ENCODE results near the gene SMKR1. TPM values are rescaled to one million over a fixed set of nuclear protein-coding genes. Genes with fewer than 3 reads are reported as not detected.
"Not testable (repeated sequence)": the region's sequence is repeated elsewhere in the genome, so short reads cannot be mapped to it uniquely, and the experiment has no call there.

SMKR1 gene
- total RNA-seq, 1 experiment from 2014 or later, result 0.87 TPM

- H3K4me1 ChIP-seq (ENCODE audit: insufficient read depth, low read length), result no peaks in the 10 kb centered on the region
- no peak overlapping the region for H4K91ac ChIP-seq (ENCODE audit: insufficient read length, low read depth, low read length)
- no peak overlapping the region for H2BK120ac ChIP-seq (ENCODE audit: low read depth, low read length, poor library complexity, severe bottlenecking)
- no peaks in the 10 kb centered on the region for H3K9me3 ChIP-seq (ENCODE audit: control insufficient read depth, low read depth, low read length)
- no peak overlapping the region for H2BK20ac ChIP-seq (ENCODE audit: low read depth, low read length, poor library complexity, severe bottlenecking)
- no CpG with 5 or more reads among the region's 19 CpGs for WGBS (ENCODE audit: extremely low coverage, insufficient read length, low lambda C conversion rate)
- H3K27ac ChIP-seq (ENCODE audit: insufficient read length, low read depth, low read length), result no peak overlapping the region
- H3K4me2 ChIP-seq (ENCODE audit: insufficient read depth, insufficient read length, low read length), result no peak overlapping the region
- no peak overlapping the region for H4K8ac ChIP-seq (replicated peaks; ENCODE audit: insufficient read length, low read depth, low read length)
- Mint-ChIP-seq H3K4me3 (no peak overlapping the region; a peak in 1 of 5 replicates), H3K27ac (no peak overlapping the region; a peak in 1 of 7 replicates), H3K27me3 (ENCODE audit: low read depth) (no peaks in the 10 kb centered on the region), H3K36me3 (ENCODE audit: insufficient read depth in 1 of 3, low read depth in 3 of 3) (no peaks in the 10 kb centered on the region), H3K9me3 (no peaks in the 10 kb centered on the region; a peak in 1 of 5 replicates), H3K4me1 (peaks cover 20 to 25% of the 10 kb centered on the region in 2 experiments)
- H3K18ac ChIP-seq (ENCODE audit: insufficient read length, low read depth, low read length), result no peak overlapping the region
- H3K27me3 ChIP-seq (ENCODE audit: insufficient read depth, low read length), result no peaks in the 10 kb centered on the region
- no peak overlapping the region for H3K4ac ChIP-seq (ENCODE audit: low read depth, low read length)
- H3K79me2 ChIP-seq (ENCODE audit: insufficient read depth, low read length), result no peaks in the 10 kb centered on the region
- H4K5ac ChIP-seq (ENCODE audit: insufficient read length, low read depth, low read length), result no peak overlapping the region
- no peak overlapping the region for H3T11ph ChIP-seq (ENCODE audit: low read length)
- H3K23ac ChIP-seq (ENCODE audit: insufficient read length, low read depth, low read length), result no peak overlapping the region
- no peak overlapping the region for H3K14ac ChIP-seq (ENCODE audit: insufficient read depth, low read length)
- DNase-seq, result no peak
- no peak overlapping the region for H2BK5ac ChIP-seq (ENCODE audit: insufficient read length, low read length)
- no peak overlapping the region for H2AK5ac ChIP-seq (ENCODE audit: insufficient read length, low read length)
- H2BK15ac ChIP-seq (ENCODE audit: low read depth, low read length), result no peak overlapping the region
- TF ChIP-seq, protein P1, sequence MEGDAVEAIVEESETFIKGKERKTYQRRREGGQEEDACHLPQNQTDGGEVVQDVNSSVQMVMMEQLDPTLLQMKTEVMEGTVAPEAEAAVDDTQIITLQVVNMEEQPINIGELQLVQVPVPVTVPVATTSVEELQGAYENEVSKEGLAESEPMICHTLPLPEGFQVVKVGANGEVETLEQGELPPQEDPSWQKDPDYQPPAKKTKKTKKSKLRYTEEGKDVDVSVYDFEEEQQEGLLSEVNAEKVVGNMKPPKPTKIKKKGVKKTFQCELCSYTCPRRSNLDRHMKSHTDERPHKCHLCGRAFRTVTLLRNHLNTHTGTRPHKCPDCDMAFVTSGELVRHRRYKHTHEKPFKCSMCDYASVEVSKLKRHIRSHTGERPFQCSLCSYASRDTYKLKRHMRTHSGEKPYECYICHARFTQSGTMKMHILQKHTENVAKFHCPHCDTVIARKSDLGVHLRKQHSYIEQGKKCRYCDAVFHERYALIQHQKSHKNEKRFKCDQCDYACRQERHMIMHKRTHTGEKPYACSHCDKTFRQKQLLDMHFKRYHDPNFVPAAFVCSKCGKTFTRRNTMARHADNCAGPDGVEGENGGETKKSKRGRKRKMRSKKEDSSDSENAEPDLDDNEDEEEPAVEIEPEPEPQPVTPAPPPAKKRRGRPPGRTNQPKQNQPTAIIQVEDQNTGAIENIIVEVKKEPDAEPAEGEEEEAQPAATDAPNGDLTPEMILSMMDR (conservative IDR thresholded peaks at IDR 0.05), result no peak
- no peaks in the 10 kb centered on the region for H3K23me2 ChIP-seq (ENCODE audit: insufficient read length, low read depth, low read length, poor library complexity, severe bottlenecking)
- H3K56ac ChIP-seq (ENCODE audit: insufficient read length, low read depth, low read length), result no peak overlapping the region
- no peaks in the 10 kb centered on the region for H4K20me1 ChIP-seq (ENCODE audit: control insufficient read depth, insufficient read depth, insufficient read length)
- H2BK12ac ChIP-seq (ENCODE audit: insufficient read length, low read depth, low read length), result no peak overlapping the region
- H2AFZ ChIP-seq (ENCODE audit: low read length), result no peak overlapping the region
- H3K79me1 ChIP-seq (ENCODE audit: insufficient read depth, low read depth, low read length, poor library complexity, severe bottlenecking), result no peaks in the 10 kb centered on the region
- no peak overlapping the region for H3K9ac ChIP-seq (ENCODE audit: extremely low read depth, insufficient read length, low read length)
Measured at GRCh38 chr7:129532375-129532774, 30.0 kb downstream of the SMKR1 start.

DNA sequence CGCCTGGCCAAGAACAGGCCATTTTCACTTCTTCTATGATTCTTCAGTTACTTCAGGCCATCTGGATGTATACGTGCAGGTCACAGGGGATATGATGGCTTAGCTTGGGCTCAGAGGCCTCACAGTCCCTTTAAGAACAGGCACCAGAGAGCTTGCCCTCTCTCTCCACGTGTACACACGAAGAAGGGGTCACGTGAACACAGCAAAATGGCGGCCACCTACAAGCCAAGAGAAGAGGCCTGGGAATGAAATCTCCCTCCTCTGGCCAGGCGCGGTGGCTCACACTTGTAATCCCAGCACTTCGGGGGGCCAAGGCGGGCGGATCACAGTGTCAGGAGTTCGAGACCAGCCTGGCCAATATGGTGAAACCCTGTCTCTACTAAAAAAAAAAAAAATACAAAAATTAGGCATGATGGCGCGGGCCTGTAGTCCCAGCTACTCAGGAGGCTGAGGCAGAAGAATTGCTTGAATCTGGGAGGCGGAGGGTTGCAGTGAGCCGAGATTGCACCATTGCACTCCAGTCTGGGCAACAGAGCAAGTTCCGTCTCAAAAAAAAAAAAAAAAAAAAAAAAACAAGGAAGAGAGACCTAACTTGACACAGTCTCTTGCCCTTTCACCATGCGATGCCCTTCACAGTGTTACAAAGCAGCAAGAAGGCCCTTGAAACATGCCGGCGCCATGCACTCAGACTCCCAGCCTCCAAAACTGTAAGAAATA is 32.4 kb downstream of the SMKR1 start:
- H3K56ac ChIP-seq (ENCODE audit: insufficient read length, low read depth, low read length); DNase-seq; H3K79me1 ChIP-seq (ENCODE audit: insufficient read depth, low read depth, low read length, poor library complexity, severe bottlenecking); H4K8ac ChIP-seq (replicated peaks; ENCODE audit: insufficient read length, low read depth, low read length); H3K23me2 ChIP-seq (ENCODE audit: insufficient read length, low read depth, low read length, poor library complexity, severe bottlenecking); H3T11ph ChIP-seq (ENCODE audit: low read length); H4K91ac ChIP-seq (ENCODE audit: insufficient read length, low read depth, low read length); H3K9me3 ChIP-seq (ENCODE audit: control insufficient read depth, low read depth, low read length); H2BK12ac ChIP-seq (ENCODE audit: insufficient read length, low read depth, low read length); H2BK5ac ChIP-seq (ENCODE audit: insufficient read length, low read length); H2BK20ac ChIP-seq (ENCODE audit: low read depth, low read length, poor library complexity, severe bottlenecking); H3K18ac ChIP-seq (ENCODE audit: insufficient read length, low read depth, low read length); H3K4me3 Mint-ChIP-seq; H3K36me3 Mint-ChIP-seq (ENCODE audit: insufficient read depth in 1 of 3, low read depth in 3 of 3); H2BK120ac ChIP-seq (ENCODE audit: low read depth, low read length, poor library complexity, severe bottlenecking); H2AFZ ChIP-seq (ENCODE audit: low read length); H4K20me1 ChIP-seq (ENCODE audit: control insufficient read depth, insufficient read depth, insufficient read length); H2AK5ac ChIP-seq (ENCODE audit: insufficient read length, low read length); H3K14ac ChIP-seq (ENCODE audit: insufficient read depth, low read length); H4K5ac ChIP-seq (ENCODE audit: insufficient read length, low read depth, low read length); H3K4me1 ChIP-seq (ENCODE audit: insufficient read depth, low read length); H3K27me3 Mint-ChIP-seq (ENCODE audit: low read depth); H3K4ac ChIP-seq (ENCODE audit: low read depth, low read length); H3K27me3 ChIP-seq (ENCODE audit: insufficient read depth, low read length); H3K23ac ChIP-seq (ENCODE audit: insufficient read length, low read depth, low read length); H3K4me2 ChIP-seq (ENCODE audit: insufficient read depth, insufficient read length, low read length); H3K9me3 Mint-ChIP-seq; H3K79me2 ChIP-seq (ENCODE audit: insufficient read depth, low read length); H3K9ac ChIP-seq (ENCODE audit: extremely low read depth, insufficient read length, low read length); H2BK15ac ChIP-seq (ENCODE audit: low read depth, low read length); H3K27ac Mint-ChIP-seq; H3K27ac ChIP-seq (ENCODE audit: insufficient read length, low read depth, low read length): not testable (repeated sequence)
- WGBS (ENCODE audit: extremely low coverage, insufficient read length, low lambda C conversion rate), result no CpG with 5 or more reads among the region's 20 CpGs
- peaks cover 20 to 29% of the 10 kb centered on the region in 2 experiments for H3K4me1 Mint-ChIP-seq
